Left forelimb (tissue), 1 donor: ENCODE results near the gene EFTUD2.
"Not testable (repeated sequence)": the region's sequence is repeated elsewhere in the genome, so short reads cannot be mapped to it uniquely, and the experiment has no call there.

Experiments used
- DNase-seq: peaks from one replicate; pipeline ENCODE4 v3.0.0-alpha.2; 2018; ENCODE audit warnings: low spot score

Gene EFTUD2

GRCh38 chr17:44848961-44849489 is 50.2 kb downstream of the EFTUD2 start:
- no peak for DNase-seq

DNA sequence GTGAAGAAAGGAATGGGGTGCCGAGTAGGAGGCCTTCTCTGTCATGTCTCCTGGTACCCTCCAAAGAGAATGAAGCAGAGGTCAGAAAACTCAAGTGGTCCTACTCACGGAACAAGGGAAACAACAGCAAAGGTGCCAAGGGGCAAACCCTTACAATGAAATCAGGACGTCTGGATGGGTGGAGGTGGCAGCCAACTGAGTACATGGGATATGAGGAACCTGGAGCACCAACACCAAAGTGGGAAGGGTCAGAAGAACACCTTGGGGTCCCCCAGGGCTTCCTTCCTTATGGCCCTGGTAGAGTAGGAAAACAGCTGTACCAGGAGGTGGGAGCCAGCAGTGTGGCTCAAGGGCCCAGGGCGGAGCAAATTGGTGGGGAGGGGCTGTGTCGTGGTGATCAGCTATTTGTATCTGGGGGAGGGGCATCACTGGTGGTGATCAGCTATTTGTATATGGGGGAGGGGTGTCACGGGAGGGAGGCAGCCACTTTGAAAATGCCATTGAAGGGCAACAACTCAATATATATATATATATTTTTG is 50.9 kb downstream of the EFTUD2 start:
- DNase-seq = no peak

- DNase-seq = no peak
These were observed 51.7 kb downstream of the EFTUD2 start, which contains the start of gene HIGD1B for GRCh38 chr17:44847586-44847985. TSS of gene HIGD1B (plus strand) at chr17:44847883. CDS start at chr17:44848153, 270 bp downstream.

DNA sequence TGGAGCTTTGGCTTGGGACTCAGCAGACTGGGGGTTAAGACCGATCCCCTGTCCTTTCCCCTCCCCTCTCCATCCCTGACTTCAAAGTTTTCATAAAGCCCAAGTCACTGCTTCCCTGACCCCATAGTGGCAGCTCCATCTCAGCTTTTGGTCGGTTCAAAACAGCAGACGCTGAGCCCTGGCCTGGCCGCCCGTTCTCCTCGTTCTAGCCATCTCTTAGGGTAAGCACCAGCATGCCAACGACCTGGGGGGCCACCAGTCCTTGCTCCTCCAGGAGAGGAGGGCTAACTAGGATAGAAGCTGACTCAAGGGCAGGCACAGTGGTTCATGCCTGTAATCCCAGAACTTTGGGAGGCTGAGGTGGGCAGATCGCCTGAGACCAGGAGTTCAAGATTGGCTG is 53.0 kb downstream of the EFTUD2 start:
- DNase-seq = no peak

DNA sequence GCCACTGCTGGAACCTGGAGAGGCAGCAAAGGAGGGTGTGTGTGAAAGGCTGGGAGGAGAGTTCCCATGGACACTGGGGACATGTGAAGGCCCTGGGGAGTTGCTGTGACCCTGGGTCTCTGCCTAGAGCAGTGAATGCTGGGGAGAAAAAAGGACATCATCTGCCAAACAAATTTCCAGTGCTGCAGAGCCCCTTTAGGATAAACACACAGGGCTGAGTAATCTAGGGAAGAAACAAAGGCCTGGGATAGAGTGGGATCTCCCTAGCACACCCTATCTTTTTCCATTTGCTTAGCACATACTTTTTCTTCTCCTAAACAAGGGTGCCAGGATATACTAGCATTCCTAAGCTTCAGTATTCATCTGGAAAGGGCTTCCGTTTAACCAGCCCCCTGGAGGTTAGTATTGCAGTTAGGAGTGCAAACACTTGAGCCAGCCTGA is 54.8 kb downstream of the EFTUD2 start:
- DNase-seq = no peak

DNA sequence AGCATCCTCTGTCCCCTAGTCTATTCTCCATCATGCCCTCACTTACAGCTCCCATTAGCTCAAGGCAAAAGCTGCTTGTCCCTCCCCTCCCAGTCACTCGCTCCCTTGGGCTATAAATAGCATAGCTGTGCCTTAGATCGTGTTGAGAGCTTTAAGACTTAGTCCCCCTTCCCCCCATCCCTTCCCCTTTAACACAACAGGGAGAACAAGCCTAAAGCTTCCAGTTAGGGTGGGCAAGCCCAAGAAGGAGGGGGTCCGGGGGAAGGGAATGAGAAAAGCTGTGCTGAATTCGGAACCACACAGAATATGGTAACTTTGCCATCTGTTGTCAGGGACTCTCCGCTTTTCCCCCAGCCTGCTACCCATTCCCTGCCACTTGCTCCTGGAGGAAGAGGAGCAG is 56.5 kb downstream of the EFTUD2 start:
- no peak for DNase-seq

- no peak for DNase-seq
These were observed 58.3 kb downstream of the EFTUD2 start for GRCh38 chr17:44840936-44841335.

DNA sequence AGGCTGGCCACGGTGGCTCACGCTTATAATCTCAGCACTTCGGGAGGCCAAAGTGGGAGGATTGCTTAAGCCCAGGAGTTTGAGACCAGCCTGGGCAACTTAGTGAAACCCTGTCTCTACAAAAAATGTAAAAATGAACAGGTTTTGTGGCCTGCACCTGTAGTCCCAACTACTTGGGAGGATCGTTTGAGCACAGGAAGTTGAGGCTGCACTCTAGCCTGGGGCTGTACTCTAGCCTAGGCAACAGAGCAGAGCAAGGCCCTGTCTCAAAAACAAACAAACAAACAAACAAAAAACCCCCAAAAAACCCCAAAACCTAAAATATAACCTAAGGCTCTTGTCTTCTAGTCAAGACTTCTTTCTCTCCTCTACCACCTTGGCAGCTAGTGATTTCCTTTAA is 59.0 kb downstream of the EFTUD2 start:
- no peak for DNase-seq

DNA sequence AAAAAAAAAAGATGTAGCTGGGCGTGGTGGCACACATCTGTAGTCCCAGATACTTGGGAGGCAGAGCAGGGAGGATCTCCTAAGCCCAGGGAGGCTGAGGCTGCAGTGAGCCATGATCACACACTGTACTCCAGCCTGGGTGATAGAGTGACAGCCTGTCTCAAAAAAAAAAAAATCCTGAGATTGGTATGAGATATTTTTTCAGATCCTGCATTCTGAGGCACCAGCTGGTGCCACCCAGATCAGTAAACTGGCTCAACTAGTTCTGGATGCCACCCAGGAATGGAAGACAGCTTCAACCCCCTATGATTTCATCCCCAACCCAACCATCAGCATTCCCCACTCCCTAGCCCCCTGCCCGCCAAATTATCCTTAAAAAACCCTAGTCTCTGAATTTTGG is 62.0 kb downstream of the EFTUD2 start:
- DNase-seq = no peak

DNA sequence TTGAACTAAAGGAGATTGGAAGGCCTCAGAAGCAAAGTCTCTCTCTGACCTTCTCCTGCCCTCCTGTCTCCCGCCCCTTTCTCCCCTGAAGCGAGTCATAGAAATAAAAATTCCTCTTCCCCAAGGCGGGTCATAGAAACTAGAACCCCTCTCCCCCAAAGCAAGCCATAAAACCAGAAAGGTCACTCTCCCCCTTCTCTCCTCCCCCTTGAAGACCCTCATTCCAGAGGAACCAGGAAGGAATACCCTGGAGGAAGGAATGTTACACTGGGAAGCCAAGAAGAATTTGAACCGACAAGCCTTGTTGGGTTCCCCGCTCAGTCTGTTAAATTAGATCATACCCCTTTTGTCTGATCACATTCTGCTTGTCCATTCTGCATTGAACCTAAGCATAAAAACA is 66.4 kb downstream of the EFTUD2 start:
- no peak for DNase-seq

GRCh38 chr17:44831371-44831770 is 67.9 kb downstream of the EFTUD2 start:
- no peak for DNase-seq

GRCh38 chr17:44830359-44831288 is 68.6 kb downstream of the EFTUD2 start:
- DNase-seq = no peak

DNA sequence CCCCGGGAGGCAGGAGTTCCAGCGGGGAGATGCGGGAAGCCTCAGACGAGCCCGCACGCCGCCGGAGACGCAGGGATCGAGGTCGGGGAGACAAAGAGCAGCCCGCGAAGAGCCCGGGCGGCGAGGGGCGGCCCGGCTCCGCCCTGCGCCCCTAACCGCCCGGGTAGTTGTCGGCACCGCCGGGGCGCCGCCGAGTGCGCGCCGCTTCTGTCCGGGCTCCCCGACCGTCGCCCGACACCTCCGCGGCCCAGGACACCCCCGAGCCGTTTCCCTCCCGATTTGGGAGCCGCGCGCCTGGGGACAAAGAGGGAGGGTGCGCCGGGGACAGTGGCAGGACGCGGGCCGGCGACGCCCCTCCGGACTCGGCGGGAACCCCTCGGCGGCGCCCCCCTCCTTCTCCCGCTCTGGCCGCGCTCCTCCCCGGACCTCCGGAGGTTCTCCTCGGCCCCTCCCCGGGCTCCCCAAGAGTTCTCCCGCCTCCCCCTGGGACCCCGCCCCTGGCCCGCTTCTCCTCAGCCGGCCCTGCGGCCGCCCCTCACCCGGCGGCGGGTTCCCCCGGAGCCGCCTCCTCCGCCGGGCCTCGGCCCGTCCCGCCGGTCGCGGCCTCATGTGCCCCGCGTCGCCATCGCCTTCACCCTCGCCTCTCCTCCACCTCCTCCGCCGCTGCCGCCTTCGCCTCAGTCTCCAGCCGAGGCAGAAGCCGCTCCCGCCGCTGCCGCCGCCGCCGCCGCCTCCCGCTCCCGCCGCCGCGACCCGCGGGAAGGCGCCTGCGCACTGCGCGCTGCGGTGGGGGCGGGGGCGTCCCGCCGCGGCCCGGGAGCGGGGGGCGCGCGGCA is 69.5 kb downstream of the EFTUD2 start, which contains the start of gene GJC1:
TSS of gene GJC1 (minus strand) at position 765 of the 836 bp plus-strand sequence. CDS start 24,470 bp downstream, outside the sequence.
- DNase-seq = peak; percentile 77

DNA sequence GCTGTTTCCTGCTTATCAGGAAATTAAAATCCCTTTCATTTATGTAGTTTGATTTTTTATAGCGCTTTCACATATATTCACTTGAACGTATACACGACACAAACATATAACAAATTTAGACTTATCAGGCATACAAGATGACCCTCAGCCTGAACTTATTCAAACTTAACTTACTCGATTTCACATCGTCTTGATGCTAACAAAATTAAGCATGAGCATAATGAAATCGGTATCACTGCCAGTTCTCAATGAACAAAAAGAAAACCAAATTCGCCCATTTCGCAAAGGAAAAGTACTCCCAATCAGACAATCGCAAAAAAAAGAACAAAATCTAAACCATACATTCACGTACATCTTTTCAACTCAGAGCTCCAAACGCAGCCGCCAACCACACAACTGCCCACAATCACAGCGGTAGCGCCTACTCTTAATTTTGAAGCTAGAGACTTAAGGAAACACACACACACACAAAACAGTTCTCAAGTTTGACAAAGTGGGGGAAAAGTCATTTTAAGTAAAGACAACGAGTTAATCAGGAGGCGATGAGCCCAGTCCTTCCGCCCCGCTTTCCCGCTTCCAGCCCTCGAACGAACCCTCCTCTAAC is 70.2 kb downstream of the EFTUD2 start:
- DNase-seq = no peak

DNA sequence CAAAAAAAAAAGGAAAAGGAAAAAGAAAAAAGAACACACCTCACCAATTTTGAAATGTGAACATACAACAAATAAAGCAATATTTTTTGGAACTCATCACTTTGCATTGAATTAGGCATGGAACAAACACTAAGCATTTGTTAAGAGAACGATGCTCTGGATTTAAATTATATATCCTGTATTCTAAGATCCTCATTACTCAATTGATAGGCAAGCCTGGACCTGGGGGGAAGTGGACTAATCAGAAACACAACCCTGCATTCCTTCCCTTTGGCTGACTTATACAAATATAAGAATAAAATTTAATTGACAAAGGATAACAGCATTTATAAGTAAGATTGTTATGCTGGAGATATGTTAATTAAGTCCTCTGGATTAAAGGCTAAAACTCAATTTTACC is 71.4 kb downstream of the EFTUD2 start:
- DNase-seq = no peak

- no peak for DNase-seq
These were observed 73.0 kb downstream of the EFTUD2 start for GRCh38 chr17:44826123-44826790.

DNA sequence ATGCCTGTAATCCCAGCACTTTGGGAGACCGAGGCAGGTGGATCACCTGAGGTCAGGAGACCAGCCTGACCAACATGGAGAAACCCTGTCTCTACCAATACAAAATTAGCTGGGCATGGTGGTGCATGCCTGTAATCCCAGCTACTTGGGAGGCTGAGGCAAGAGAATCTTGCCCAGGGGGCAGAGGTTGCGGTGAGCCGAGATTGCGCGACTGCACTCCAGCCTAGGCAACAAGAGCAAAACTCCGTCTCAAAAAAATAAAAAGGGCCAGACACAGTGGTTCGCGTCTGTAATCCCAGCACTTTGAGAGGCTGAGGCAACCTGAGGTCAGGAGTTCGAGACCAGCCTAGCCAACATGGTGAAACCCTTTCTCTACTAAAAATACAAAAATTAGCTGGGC is 74.0 kb downstream of the EFTUD2 start:
- DNase-seq = not testable (repeated sequence)

DNA sequence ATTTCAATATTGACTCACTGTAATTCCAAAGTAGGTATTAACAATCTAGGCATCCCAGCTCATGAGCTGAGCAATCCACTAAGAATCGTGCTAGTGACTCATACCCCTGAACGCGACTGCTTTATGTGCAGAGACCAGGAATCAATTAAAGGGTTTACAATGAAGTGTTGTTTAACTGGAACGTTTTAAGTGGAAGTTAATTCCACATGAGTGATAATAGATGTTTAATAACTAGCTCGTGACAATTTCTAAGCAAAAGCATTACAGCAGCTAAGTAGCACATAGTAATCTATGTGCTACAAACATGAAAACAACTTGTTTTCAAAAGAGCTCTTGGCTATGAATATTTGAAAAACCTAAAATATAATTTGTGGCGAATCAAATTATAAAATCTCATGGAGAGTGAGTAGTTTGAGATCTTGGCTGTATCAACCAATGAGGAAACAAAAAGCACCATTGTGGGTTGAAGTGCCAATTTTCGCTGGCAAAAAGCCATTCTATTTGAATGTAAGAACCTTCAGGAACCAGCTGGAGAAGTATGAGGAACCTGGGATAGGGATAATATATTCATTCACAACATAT is 78.5 kb downstream of the EFTUD2 start:
- DNase-seq = no peak

- DNase-seq = not testable (repeated sequence)
These were observed 80.7 kb downstream of the EFTUD2 start for GRCh38 chr17:44818508-44818907.

DNA sequence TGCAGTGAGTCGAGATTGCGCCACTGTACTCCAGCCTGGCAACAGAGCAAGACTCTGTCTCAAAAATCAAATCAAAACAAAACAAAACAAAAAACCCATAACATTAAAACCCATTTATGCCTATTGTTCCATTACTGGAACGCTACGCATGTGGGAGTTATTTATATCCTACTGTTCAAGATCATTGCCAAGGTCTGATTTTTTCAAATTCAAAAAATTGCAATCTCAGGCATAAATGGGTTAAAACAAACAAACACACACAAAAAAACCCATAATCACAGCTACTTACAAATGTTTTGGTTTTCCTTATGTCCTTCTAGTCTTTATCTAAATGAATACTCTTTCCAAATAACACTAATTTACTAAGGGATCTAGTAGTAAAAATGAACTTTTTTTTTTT is 87.0 kb downstream of the EFTUD2 start:
- no peak for DNase-seq
